SH-SY5Y (cell line): ENCODE data around the gene GALNT12.

Experiments used
- GATA2 ChIP-seq: IDR thresholded peaks from 2 replicates; pipeline ENCODE4 v1.6.1; 2011; ENCODE audit warnings: mild to moderate bottlenecking, low read depth, low read length
- GATA3 ChIP-seq: IDR thresholded peaks from 2 replicates; pipeline ENCODE4 v1.6.1; 2011; ENCODE audit warnings: low read depth, mild to moderate bottlenecking, low read length, moderate library complexity

Gene GALNT12

DNA sequence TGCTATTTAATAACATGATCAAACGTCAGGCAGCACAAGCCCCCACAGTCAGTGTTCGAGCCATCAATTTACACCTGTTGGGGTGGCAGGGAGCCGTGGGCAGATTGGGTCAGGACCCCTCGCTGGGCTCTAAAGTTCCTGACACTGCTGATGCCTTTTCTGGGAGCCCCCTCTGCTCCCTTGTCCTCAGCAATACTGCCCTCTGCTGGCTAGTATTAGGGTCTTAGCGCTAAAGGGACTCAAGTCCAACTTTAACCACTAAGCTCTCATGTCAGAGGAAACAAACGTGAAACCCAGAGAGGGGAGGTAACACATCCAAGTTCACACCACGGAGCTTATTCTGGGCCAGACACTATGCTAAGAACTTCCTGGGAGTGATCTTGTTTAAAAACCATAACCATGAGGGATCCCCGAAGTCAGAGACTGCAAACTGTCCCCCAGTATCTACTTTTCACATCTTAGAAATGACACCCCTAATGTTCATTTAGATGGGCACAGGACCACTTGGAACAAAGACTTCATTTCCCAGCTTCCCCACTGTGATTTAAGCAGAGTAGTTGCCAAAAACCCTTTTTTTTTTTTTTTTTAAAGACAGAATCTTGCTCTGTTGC lies 31.5 kb upstream of the GALNT12 start:
- TF ChIP-seq GATA3 (no peak), GATA2 (no peak)

DNA sequence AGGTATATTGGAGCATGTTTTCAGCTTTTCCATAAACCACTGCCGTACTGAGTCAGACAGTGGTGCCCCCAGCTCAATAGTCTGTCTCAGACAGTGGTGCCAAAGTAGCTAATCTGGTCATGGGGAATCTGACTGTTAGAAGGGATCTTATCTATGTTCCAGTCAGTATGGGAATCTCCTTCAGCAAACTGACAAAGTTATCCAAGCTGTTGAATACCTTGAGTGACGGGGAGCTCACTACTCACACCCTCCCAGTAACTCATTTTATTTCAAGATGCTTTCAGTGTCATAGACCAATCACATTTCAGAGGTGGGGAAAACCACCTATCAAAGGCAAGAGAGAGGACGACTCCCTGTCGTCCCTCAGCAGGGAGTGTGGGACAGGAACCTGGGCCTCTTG lies 29.9 kb upstream of the GALNT12 start:
- TF ChIP-seq GATA2 (no peak), GATA3 (no peak)

DNA sequence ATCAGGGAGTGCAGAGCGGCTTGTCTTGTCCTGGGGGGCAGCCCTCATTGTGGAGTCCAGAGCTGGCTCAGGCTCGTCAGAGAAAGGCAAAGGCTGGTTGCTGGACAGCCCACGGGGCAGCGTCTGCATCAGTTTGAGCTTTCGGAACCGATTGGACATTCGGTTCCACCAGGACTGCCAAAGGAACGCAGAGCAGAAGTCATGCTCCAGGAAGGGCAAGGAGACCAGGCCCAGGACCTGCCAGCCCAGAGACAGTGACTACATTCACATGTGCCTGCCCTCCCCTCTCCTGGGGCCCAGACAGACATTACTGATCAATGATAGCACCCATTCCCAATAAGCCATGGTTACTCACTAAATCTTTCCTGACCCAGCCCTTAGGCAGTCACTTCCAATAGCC lies 29.2 kb upstream of the GALNT12 start:
- TF ChIP-seq GATA2 = no peak

DNA sequence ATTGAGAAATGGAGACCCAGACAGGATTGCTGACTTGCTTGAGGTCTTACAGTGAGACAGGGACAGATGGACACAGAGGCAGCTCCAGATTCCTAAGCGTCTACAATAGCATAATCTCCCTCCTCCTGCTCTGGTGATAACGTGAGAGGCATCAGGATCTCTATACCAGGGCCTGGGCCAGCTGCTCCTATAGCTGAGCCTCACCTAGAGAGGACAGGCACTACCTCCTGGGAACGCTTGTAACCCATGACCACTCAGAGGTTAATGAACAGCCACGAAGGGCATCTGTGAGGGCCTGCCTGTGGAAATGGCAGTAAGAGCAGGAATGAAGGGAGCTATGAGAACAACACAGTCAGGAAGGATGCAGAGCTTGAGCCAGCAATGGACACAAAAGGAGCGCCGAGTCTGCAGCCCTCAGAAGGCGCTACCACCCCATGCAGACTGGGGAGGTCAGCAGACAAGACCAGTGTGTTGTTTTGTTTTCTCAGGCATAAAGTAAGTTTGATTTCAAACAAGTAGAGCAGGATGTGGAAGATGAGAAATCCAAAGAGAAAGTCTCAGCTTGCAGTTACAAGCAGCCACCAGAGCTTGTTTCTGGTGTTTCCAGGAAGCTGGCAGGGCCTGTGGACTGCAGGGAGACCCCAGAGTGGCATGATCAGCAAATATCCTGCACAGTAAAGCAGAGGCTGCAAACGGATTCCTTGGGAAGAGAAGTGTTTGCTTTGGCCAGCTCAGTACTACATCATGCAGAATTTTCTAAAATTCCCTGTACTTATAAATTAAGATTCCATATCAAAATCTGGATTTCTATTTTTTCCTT lies 28.5 kb upstream of the GALNT12 start:
- TF ChIP-seq GATA2 (no peak), GATA3 (no peak)

DNA sequence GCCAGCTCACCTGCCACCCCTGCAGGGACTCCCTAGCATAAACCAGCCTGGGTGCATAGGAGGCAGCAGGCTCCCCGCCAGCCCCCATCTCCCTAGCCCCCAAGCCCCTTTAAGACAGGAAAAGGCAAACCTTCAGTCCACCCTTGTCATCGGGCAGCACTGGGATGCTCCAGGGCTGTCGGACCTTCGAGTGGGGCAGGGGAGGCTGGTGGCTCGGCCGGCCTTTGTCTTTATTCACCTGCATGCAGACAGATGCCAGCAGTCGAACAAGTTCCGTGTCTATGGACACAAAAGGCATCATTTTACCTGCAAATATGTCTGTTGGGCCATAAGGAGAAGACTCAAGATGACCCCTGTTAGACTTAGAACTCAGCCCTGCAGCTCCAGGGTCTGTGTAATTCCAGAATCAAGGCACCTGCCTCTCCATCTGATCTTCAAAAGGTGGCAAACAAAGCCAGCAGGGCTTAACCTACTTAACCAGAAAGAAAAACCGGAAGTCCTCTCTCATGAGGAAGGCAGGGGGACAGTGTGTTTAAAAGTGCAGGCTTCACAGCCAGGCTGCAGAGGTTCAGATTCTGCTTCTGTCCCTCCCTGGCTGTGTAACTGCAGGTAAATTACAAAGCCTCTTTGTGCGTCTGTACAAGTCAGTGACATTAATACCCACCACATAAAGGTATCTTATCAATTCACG lies 27.3 kb upstream of the GALNT12 start:
- TF ChIP-seq GATA2 = no peak
- no peak for TF ChIP-seq GATA3

DNA sequence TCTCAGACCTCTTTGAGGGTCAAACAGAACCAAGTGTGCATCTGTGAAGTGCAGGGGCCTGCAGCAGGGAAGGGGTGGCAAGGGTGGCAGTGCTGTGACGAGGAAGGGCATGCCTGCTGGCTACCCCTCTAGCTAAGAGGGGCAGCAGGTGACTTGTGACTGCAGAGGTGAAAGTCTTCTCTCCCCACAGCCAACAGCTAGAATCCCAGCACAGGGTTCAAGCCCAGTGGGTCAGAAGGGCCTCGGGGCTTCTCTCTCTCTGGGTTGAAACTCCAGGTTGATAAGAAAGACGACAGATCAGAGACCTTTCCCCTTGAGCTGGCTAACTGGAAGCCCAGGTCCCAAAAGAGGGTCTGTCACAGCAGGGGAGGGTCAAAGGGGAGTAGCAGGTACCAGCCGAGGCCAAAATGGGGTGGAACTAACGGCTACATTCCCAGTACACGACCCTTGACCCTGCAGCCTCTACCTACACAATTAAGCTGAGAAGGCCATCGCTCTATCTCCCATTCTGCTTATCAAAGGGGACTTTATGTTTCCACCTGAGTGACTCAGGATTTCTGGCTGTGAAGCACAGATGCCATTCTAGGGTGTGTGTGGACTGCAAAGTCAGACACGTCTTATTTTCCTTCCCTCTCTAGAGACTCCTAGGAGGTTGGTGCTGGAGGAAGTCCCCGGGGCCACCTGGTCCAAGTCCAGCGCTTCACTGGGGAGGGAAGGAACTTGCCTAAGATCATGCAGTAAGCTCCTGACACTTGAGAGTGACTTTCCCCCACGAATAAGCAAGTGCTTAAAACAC lies 25.7 kb upstream of the GALNT12 start:
- TF ChIP-seq GATA3 (no peak), GATA2 (no peak)

DNA sequence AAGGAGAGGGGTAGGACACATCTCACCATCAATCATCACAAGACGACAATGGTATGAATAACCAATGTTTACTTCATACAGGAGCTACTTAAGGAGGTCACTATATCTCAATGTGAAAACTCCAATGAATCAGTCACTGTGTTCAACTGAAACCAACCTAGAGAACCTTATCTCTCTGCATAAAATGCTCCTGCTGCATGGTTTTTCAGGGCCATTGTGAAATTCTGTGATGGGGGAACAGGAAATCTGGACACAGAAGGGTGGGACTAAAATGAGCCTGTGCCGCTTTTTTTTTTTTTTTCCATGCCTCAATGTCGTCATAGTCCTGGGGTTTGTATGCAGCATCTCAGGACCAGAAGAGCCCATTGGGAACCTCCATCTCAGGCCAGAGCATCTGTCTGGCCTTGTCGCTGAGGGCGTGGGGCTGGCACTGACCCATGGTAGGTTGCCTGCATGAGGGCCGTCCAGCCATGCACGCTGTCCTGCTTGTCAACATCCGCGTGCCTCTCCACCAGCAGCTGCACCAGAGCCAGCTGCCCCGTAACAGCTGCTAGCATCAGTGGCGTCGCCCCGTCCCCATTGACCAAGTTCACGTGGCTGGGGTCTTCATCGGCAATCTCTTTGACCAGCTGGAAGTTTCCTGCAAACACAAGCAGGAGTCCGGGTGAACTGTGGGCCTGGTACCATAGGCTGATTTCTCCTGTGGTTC lies 23.8 kb upstream of the GALNT12 start:
- TF ChIP-seq GATA3 = no peak
- TF ChIP-seq GATA2 = no peak

DNA sequence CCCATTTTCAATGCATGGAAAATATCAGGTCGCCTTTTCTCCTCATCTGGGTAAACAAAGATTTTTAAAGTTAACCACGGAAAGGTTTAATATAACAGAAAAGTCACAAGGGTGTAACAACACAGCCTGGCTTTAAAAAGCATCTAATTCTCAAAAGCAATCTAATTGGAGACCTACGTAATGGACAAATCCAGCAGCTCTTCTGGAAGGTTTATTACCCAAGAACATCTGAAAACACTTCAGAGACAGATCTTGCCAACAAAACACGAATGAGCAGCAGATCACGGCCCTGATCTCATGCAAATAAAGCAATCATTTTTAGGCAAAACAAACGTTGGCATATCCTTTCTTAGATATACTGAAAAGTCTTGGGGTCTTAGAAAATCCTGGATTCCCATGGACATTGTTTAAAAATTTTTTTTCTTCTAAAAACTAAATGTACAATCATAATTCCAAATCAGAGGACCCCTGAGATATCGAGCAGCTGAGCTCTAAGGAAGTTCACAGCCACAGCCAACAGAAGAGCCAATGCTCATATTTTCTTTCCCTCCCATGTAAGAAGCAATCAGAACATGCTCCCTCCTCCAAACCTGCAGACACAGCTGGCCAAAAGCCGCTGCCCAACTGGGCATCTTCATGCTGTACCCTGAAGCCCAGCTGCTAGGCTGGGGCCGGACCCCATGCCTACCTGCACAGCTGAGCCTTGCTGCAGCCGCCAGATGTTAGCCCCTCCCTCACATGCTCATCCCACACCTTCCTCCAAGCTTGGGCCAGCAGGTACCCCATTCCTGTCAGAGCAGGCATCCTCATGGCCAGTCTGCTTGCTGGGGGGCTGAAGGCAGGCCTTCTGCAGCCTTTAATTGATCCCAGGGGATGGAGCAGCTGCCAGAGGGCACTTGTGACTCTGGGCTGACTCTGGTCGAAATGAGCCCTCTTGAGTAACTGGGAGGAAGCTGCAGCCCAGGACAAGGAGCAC lies 22.4 kb upstream of the GALNT12 start:
- TF ChIP-seq GATA3 (no peak), GATA2 (no peak)

DNA sequence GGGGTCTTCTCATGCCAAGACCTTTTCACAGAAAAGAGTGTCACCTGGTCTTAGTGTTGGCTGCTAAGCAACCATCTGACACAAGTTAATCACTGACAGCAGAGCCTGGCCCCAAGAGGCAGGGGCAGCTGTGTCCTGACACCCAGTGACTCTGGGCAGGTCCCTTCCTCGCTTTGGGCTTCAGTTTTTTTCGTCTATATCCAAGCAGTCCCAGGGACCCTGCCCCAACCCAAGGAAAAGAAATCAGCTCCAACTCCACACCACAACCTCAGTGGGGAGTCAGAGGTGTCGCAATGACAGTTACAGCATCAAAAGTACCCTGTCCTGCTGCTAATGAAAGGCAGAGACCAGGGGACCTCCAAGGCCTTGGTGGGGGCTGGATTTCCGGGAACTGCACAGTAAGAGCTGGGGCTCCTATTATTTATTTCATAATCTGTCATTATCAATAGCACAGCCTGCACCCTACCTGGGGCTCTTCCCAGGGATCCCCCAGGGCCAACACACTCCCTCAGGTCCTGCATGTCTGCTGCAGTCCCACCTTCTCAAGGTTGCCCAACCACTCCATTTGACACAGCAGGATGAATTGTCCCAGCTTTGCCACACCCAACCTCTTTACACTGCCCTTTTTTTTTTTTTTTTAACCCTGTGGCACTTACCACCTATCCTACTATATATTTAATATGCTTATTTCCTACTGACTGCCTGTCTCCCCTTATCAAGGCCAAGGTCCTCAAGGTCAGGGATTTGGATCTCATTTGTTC lies 20.5 kb upstream of the GALNT12 start:
- TF ChIP-seq GATA3 = no peak
- TF ChIP-seq GATA2 = no peak

DNA sequence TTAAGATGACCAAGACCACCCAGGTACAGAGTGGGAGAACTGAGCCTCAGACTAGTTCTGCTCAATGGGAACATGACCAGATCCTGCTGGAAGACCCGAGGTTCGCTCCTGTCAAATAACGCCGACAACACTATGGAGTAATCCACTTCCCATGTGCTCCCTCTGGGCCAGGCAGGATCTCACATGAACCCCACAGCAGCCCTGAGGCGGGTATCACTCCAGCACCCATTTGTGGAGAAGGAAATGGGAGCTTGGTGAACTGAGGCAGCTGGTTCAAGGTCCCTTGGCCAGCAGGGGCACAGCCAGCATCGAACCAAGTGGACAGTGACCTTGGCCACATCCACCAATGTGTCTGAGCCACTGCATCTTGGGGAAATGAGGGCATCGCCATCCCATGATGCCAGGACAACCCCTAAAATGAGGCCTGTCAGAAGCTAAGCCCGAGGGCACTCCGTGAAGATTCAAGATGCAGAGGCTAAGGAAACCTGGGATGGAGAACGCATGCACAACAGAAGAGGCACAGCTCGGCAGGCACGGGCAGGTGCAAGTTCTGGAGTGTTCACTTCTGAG lies 19.6 kb upstream of the GALNT12 start:
- TF ChIP-seq GATA3 (no peak), GATA2 (no peak)

DNA sequence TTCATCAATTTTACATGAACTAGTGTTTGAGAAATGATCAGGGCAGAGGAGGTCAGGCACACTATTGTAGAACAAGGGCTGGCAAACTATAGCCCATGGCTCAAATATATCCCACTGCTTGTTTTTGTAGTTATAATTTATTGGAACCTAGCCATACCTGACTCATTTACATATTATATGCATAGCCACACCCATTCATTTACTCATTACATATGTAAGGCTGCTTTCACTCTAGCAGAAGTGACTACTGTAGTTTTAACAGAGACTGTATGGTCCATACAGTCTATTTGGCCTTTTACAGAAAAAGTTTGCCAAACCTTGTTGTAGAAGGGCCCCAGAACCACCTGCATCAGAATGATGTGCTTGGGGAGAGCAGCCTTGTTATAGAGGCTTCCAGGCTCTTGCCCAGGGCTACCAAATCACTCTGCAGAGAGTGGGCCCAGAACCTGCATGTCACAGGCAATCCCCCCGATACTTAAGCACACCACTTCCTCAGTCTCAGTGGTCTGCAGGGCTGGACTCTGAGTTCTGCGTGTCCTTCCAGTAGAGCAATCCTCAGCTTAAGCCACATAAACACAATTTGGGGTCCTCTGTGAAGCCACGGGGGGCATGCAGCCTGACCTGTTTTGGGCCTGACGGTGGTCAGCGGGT lies 17.9 kb upstream of the GALNT12 start:
- TF ChIP-seq GATA2 (no peak), GATA3 (no peak)
